Pons (tissue), 1 donor: Measurements from ENCODE around the gene ADD1.
"Not testable (repeated sequence)": the region's sequence is repeated elsewhere in the genome, so short reads cannot be mapped to it uniquely, and the experiment has no call there.

Source experiments
- DNase-seq: peaks from one replicate; pipeline ENCODE4 v3.0.0-alpha.2; 2016; ENCODE audit warnings: low spot score

The ADD1 gene

DNA sequence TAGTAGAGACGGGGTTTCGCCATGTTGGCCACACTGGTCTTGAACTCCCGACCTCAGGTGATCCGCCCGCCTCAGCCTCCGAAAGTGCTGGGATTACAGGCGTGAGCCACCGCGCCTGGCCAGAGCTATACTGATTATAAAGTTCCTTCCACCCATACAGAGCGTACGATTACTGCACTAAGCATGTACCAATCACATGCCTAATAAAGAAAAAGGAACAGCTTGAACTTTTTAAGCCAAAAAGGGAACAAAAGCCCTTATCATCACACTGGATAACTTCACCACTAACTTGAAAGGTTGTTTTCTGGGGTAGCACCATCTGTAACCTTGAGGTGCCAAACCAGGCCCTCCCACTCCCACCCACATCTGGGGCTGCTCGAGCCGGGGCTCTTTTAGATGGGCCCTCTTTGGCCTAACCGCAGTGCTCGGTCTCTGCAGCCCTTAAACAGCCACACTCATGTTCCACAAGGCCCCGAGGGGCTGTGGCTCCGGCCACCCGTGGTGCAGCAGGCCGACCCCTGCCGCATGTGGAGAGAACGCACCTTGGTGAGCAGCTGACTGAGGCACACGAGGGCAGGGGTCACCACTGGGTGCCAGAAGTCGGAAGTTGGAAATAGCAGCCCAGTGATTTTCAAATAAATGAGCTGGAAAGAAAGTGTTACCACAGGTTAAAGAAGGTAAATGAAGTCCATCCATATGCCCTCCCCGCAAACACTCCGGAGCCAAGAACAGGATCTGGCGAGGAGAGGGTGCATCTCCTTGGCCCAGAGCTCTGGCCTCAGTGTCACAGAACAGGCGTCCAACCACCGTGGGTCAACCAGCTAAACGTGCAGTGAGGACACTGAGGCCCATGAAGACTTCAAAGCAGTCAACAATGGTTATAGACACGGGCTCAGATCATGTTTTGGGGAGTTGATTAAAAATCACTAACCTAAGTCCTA, 101.2 kb downstream of the ADD1 start:
- DNase-seq = no peak

DNA sequence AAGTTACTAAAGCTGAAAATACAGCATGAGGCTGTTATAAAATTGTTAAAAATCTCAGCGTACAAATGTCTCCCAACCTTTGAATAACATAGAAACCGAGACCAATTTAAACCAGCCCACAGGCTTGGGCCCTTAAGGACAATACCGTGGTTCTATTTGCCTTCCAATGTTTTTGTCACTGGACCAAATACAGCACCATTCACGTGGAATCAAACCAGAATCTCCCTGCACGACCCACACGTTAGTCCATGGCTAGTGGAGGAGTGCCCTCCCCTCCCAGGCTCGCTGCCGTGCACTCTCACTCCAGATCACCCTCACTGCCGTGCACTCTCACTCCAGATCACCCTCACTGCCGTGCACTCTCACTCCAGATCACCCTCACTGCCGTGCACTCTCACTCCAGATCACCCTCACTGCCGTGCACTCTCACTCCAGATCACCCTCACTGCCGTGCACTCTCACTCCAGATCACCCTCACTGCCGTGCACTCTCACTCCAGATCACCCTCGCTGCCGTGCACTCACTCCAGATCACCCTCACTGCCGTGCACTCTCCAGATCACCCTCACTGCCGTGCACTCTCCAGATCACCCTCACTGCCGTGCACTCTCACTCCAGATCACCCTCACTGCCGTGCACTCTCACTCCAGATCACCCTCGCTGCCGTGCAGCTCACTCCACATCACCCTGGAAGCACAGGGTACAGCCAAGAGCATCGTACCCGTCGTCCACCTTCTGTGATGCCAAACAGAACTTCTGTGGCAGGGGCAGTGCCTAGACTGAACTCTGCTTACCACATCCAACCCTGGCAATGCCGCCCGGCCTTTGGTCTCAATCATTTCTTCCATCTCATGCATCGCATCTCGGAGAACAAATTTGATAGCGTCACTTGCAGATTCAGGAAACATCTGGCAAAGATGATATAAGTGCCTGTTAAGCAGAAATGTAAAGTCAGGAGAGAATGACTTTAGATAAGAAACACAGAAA, 102.3 kb downstream of the ADD1 start:
- not testable (repeated sequence) for DNase-seq

DNA sequence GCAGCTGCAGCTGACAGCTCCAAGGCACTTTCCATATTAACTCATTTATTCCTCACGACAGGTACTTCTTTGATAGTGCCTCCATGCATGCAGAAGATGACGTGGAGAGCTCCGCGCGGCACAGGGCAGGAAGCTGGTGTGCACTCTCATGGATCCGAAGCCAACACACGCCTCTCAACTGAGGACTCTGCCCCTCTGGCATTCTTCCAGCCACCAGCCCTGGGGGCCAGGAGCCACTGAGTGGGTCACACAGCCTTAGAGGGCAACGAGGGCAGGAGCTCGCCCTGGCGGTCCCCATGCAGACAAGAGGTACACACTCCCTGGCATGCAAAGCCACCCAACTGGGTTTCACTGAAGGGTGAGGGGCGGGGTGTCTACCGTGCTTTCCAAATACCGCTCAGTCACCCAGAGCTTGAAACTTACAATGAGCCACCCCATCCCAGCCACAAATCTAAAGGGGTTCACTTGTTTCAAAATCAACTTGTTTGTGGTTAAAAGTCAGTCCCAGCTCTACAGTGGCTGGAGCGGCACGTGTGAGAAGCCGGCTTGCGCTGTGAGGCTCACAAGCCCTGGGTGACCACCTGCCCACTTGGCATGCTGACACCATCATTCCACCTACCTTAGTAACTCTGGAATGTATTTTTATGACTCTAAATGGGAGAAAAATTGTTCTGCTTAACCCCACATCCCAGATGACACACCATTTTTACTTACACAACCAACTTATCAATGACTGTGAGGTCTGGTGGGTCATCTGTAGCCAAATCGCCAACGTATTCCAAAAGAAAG, 103.4 kb downstream of the ADD1 start:
- no peak for DNase-seq

DNA sequence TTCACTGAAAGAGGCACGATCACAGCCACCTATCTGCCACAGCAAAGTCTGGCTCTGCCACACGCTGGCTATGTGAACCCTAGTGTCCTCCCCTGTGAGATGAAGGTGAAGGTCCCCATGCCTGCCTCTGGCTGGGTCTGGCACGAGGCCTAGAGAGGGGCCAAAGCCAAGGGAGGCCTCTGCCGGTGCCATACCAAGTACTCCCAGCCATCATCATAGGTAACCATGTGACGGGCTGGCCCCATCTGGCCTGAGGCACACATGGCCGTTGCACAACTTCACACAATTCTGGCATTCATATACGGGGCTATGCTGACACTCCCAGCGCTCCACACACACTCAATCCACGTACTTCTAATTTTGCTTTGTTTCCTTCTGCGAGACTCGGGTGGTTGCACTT, 104.3 kb downstream of the ADD1 start:
- DNase-seq = no peak

DNA sequence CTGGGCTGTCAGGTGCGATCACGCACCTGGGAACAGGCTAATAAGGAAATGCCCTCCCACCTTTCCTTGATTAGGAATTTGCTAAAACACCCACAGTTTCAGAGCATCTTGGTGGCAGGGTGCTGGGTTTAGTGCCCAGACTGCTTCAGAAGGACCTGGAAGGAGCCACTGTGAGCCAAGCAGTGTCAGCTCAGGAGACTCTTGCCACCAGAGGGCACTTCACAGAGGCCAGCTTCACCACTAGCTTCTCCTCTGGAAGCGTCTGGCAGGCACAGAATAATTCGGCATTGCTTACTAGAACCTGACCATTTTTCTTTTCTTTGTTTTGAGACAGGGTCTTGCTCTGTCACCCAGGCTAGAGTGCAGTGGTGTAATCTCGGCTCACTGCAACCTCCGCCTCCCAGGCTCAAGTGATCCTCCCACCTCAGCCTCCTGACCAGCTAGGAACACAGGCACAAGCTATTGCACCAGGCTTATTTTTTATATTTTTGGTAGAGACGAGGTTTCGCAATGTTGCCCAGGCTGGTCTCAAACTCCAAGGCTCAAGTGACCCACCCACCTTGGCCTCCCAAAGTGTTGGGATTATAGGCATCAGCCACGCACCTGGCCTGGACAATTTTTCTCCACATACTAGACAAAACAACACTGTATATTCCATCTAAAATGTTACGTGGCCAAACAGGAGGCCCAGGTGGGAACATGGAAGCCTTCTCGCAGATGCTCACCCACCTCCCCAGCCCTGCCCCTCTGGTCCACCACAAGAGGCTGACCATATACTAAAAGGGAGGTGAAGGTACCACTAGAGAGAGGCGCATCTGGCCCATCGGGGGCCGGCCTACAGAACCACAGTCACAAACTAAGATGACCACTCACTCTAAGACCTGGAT, 105.5 kb downstream of the ADD1 start:
- DNase-seq = no peak

DNA sequence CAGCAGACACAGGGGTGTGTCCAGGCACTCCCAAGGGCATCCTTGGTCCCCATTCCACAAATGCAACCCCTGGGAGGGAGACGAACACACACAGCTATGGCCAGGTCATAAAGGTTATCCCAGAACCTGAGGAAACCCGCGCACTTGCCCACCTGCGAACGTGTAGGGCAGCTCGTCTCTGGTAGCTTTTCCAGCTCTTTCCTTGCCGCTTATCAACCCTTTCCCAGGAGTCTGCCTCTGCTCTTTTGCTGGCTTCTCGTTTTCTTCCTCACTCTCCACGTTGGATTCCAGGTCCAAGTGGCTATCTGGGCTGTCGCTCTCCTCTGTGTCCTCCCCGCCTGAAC, 106.1 kb downstream of the ADD1 start:
- no peak for DNase-seq

DNA sequence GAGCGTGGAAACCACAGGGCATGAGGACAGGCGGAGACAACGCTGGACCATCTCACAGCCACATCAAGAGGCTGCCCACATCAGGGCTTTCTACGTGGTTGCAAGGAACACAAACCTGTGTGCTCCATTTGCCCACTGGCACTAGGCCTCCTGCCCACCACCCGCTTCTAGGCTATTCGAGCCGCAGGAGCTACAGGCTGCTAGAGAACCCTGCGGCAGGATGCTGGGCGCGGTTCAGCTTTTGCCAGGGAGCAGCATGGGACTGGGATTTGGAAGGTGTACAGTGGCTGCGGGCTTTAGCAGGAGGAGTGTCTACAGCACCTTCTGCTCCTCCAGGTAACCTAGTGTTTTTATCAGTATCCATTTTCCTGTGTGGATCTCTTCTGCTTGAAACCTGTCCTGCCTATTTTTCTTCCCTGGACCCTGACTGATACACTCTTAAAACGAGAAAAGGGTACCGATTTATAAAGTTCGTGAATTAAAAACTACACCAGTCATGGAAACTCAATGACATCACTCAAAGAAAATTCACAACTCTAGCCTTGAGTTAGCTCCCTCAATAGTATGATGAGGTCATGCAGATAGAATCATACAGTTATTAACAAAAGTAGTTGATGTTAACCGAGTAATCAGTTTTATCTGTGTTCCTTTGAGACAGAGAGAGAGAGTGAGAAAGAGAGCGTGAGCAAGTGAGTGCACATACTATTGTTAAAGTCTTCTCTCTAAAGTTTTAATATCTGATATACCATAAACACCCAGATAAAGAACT, 106.8 kb downstream of the ADD1 start:
- no peak for DNase-seq

DNA sequence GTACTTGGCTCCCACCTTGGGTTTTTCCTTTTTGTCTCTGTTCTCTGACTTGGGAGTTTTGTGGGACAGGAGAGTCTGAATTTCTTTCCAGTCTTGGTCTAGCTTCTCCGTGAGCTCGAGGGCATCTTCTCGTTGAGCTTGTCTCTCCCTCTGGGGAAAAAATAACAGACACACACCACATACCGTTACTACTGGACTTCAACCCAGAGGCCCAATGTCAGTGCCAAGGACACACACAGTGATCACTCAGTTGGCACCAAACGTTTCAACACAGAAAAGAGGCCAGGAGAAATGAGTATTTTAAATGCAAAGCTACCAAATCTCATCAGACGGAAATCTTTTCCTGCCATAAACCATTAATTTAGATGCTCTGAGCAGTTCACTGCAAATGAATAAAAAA, 109.9 kb downstream of the ADD1 start:
- no peak for DNase-seq

DNA sequence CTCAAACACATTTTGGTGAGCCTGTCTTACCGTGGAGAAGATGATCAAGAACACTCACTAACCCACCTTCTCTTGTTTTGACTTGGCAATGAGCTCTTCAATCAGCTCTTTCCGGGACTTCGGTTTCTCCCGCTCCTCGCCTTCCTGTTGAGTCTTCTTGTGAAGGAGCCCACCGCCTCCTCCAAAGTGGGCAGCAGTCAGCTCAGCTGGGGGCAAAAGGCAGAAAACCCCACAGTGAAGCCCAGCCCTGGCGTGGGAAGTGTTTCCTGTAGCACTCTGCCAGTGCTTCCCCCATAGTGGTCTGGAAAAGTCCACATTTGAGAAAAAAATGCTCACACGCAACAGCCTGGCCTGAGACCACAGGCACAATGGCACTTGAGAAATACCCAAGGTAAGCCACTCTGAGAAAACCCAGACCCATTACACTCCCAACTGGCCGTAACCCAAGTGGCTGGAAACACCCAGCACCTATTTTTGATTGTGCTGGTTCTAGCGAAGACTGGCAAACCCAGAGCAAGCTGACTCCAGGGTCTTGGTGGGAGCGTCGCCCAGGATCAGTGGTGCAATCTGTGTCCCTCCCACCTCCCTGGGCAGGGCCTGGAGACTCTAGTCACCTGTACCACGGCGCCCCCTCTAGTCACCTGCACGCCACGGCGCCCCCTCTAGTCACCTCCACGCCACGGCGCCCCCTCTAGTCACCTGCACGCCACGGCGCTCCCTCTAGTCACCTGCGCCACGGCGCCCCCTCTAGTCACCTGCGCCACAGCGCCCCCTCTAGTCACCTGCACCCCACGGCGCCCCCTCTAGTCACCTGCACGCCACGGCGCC, 110.9 kb downstream of the ADD1 start:
- DNase-seq = no peak

DNA sequence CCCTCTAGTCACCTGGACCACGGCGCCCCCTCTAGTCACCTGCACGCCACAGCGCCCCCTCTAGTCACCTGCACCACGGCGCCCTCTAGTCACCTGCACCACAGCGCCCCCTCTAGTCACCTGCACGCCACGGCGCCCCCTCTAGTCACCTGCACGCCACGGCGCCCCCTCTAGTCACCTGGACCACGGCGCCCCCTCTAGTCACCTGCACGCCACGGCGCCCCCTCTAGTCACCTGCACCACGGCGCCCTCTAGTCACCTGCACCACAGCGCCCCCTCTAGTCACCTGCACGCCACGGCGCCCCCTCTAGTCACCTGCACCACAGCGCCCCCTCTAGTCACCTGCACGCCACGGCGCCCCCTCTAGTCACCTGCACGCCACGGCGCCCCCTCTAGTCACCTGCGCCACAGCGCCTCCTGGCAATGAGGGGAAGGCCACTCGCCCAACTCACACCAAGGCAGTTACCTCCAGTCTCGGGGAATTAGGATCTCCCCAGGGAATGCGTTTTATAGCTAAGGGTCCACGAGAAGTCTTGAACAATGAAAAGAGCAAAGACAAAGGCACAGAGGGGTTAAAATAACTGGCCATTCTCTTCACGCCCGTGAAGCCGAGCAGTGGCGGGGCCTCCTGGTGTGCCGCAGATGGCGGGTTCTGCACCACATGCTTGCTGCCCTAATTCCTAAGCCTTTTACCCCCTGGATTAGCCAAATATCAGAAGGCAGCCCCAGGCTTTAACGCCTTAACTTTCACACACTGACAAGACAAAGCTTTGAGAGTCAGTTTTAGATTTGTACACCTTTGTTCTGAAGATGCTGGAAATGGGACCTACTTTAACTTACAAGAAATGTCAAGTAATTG, 111.8 kb downstream of the ADD1 start:
- not testable (repeated sequence) for DNase-seq

DNA sequence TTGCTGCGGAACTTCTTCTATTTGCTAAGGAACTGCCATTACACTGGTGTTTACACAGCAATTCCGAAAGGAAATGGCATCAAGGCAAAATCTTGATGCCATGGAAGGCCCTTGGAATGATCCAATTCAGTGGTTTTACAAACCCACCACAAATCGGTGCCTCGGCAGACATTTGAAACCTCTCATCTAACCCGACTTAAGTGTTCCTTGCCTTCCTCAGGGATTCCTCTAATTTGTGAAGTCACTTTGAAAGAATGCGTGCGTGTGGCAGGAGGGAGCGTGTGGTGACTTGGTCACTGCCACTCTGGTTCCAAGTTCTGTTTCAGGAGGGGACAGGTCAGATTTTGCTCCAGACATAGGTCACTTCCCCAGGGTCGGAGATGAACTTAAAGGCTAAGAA, 114.8 kb downstream of the ADD1 start:
- DNase-seq = no peak

DNA sequence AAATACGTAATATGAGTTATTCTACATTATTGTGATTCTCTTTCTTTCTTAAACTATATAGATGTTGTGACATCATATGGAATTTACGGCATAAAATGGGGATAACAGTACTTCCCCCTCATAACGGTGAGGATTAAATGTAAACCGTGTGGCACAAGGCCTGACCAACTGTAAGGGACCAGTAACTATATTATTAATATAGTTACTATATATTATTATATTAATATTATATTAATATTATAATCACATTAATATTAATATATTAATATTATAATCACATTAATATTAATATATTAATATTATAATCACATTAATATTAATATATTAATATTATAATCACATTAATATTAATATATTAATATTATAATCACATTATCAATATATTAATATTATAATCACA, 116.8 kb downstream of the ADD1 start:
- DNase-seq = not testable (repeated sequence)

DNA sequence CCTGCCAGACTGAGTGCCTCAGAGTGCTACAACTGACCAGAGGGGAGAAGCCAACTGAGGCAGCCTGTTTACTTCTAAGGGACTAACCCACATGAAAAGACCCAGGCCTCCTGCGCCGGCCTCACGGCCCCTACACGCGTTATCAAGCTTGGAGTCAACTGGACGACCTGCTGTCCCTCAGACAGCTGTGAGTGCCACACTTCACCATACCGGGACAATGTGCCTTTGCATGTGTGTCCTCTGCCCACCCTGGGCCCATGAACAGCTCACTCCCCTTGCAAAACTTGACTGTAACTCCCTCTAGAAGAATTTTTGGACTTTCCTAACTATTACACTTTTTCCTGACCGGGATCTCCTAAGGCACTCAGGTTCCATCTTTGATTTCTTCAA, 117.8 kb downstream of the ADD1 start:
- DNase-seq = no peak

DNA sequence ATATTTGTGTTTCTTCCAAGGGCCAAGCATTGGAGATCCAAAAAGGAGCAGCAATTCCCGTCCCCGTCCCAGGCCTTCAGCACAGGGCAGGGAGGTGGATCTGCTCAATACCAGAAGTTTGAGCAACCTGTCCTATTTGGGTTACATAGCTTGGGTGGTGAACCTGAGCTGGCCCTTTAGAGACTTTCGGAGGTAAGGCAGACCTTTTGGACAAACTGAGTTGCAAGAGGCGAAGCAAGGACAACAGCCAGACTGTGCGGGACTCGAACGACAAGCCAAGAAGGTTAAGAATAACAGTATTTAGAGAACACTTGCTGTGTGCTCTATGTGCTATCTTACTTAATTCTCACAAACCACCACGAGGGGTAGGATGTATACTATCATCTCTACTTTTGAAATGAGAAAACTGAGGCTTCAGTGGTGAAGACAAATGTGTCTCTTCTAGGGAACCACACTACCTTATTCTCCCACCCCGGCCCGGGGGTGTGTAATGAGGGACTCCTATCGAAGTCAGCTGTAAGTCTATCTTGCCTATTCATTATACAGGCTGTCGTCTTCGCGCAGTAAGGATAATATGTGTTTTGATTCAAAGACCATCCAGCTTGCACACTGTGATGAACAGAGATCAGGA, 118.3 kb downstream of the ADD1 start:
- no peak for DNase-seq

DNA sequence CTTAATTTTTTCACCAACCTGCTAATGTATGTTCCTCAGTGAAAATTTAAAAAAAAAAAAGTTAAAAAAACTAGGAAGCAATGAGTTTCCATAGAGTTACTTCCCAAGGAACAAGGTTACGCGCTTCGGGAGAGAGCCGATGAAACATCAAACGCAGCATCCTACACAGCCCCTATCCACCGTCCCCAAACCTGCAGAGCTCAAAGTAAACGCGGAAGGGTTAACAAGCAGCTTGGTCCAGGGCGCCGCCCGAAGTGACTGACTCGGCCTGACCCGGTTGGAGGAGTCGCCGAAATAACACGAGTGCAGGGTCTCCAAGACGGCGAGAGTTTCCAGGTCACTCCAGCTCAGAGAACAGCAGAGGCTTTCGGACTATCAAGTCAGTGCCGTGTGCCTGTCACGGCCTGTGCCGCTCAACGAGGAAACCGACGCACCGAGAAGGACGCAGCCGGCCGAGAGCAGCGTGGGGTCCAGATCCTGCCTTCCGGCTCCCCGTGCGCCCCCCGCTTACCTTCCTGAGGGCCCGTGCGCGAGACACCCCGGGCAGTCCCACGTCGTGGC, 119.0 kb downstream of the ADD1 start:
- DNase-seq = peak; percentile 48

DNA sequence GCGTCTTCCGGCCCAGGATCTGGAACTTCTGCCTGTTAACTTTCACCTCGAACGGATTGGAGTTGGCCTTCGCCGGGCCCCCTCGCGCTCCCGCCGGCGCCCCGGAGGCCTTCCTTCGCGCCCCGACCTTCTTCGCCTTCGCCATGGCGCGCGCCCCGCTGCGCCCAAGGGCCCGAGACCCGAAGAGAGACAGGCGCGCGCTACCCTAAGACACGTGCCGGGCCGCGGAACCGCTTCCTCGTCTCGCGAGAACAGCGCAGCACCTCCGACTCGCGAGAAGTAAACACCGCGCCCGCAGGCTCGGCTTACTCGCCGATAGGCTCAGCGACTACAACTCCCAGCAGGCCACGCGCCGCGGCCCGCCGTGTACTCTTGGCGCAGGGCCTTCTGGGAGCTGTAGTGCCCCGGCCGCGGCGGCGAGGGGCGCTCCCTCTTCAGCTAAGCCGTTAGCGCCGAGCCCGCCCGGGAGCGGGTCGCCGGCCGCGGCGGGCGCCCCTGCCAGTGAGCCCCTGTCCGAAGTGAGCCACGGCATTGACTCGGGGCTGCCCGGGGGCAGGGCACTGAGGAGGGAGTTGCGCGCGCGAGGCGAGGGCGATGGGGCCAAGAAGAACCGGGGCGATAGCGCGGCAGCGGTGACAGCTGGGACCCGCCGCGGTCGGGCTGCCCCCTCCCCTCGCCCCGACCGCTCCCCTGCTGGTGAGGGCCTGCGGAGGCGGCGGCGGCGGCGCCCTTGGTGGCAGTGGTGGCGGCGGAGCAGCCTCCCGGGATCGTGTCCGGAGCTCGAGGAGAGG, 119.7 kb downstream of the ADD1 start, which contains the start of the genes GRK4 and NOP14:
GRK4 (plus strand) TSS at position 397 of the 791 bp plus-strand sequence. CDS start 500 bp downstream, outside the sequence.
NOP14 (minus strand) TSS at position 232 of the 791 bp plus-strand sequence; CDS start at position 145, 87 bp downstream.
- peak; percentile 97 for DNase-seq
